CD4-positive, alpha-beta T cell treated with Interleukin-6 for 4 hours (primary cell): Measurements from ENCODE around the gene SGTA.
A peak's percentile ranks its signal among the peaks of the same experiment; 100 is the strongest.
"Not testable (repeated sequence)": the region's sequence is repeated elsewhere in the genome, so short reads cannot be mapped to it uniquely, and the experiment has no call there.

ENCODE experiments used
- DNase-seq: peaks from one replicate; pipeline ENCODE4 v3.0.0-alpha.2; 2020; ENCODE audit warnings: mixed read lengths

Gene SGTA, protein sequence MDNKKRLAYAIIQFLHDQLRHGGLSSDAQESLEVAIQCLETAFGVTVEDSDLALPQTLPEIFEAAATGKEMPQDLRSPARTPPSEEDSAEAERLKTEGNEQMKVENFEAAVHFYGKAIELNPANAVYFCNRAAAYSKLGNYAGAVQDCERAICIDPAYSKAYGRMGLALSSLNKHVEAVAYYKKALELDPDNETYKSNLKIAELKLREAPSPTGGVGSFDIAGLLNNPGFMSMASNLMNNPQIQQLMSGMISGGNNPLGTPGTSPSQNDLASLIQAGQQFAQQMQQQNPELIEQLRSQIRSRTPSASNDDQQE

DNA sequence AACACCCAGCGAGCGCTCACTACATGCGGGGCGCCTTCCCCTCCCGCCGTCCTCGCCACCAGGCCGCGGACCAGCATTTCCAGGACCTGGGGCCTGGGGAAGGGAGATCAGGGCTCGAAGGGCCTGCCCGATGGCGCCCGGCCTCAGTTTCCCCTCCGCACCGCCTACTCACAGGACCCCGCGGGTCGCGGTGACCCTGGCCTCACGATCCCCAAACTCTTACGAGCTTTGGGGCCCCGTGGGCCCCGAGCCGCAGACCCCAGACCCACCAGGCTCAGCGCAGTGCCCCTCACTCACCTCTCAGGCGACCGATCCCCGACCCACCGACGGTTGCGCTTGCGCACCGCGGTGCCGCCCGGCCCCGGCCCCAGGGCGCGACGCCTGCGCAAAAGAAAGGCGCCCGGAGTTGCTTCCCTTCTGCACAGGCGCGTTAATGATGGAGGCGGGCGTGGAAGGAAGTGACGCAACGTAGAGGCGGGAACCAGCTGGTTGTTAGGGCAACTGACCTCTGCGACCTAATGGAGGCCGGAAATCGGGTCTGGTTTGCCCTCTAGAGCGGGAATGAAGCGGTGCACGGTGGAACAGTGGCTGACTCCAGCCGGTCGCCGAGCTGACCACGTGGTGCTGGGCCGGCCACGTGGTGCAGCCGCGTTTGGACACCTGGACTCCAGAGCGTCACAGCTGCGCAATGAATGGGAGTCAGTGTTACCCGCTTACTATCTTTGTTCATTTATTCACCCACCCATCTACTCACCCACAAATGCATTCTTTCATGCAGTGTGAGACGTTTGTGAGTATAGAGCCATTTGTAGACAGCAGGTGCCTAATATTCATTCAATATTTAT lies at the start of gene SGTA:
Gene SGTA (minus strand): TSS at position 338 of the 845 bp plus-strand sequence. CDS start 14,205 bp downstream, outside the sequence.
- DNase-seq: peak; percentile 96

DNA sequence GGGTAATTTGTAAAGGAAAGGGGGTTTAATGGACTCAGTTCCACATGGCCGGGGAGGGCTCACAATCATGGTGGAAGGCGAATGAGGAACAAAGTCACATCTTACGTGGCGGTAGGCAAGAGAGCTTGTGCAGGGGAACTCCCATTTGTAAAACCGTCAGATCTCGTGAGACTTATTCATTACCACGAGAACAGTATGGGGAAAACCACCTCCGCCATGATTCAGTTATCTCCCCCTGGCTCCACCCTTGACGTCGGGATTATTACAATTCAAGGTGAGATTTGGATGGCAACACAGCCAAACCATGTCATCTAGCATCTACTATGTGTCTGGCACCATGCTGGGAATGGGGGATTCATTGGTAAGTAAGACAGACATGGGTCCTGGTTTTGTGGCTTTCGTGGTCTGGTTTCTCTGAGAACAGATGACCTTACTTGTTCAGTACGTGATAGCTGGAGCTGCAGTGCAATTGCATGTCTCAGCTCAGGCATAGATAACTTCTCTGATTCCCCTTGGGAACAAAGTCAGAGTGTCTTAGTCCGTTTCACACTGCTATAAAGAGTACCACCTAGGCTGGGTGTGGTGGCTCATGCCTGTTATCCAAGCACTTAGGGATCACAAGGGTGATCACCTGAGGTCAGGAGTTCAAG lies 44.9 kb upstream of the SGTA start:
- no peak for DNase-seq

DNA sequence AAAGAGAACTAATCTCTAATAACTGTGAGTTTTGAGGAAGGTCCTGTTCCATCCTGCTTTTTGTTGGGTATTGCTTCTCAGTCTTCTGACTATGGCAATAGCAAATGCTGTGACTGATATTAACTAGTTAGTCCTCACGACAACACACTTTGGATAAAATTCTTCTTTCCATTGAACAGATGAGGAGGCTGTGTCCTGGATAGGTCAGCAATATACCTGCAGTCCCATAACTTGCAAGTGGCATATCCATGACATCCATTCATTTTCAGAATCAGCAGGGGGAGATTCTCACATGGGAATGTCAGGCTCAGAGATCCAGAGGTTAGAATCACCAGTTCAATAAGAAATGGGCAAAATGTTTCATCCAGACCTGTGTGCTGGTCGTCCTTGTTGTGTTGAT lies 43.9 kb upstream of the SGTA start:
- no peak for DNase-seq

DNA sequence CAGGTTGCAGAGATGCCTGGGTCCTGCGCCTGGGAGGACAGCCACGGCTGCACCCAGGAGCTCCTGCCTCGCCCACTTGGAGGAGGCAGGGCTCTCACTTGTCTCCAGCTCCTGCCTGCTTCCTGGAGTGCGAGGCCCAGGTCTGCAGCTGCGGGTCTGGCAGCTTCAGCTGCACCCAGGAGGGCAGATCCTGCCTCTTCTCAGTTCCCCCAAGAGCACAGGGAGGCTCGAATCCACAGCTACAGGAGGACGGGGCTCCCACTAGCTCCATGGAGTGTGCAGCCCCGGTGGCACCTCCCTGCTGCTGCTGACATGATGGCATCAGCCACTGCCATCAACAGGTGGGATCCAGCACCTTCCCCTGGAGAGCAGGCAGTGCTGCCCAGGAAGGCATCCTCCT lies 41.1 kb upstream of the SGTA start:
- DNase-seq: no peak

DNA sequence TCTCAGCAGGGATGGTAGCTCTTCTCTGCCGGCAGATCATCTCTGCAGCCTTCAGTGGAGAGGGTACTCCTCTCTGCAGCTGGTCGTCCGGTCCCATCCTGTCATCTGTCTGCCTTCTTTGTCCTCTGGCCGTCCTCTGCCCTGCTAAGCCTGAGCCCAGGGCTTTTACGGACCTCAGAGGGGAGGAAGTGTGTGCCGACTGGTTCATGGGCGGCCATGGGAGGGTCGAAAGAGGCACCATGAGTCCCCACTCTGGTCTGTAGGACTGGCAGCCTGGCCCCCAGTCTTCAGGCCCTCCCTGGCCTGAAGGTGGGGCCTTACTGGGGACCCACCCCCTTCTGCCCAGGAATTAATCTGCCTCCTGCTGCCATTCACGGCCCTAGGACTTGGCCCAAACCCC lies 40.6 kb upstream of the SGTA start:
- no peak for DNase-seq

DNA sequence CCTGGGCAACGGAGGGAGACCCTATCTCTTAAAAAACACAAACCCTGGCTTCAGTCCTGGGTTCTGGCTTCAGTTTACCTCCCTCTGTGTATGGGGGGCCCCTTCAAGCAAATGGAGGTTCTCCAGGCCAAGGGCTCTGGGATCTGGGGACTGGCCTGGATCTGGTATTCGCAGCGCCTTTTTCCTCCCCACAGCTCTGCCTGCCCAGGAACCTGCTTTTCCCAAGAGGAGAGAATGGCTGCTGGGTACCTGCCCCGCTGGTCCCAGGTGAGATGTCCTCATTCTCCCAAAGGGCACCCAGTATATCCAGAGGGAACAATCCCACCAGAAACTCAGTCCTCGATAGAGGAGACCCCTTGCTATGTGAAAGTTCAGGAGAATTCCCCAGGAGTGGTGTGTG lies 39.8 kb upstream of the SGTA start:
- DNase-seq: no peak

DNA sequence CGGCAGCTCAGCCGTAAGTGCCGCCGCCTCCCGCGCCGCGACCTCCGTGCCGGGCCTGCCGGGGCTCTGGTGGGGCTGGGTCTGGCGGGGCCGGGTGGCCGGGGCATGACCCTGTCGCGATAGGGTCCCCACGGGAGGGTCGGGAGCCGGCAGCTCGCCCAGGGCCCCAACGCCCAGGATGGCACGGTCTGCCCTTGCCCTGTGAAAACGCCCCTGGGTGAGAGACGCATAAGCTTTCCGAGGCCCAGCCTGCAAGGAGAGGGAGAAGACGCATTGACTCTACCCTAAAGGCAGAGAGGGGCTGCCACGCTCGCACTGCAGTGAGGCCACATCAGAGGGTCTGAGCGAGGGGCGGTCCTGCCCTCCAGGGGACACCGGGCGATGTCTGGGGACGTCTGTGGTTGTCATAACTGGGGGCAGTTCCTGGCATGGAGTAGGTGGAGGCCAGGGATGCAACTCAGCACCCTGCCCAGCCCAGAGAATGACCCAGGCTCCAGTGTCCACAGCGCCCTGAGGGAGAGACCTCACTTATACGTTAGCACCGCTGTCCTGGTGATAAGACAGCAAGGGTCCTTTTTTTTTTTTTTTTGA lies 37.1 kb upstream of the SGTA start:
- DNase-seq: peak; percentile 16

DNA sequence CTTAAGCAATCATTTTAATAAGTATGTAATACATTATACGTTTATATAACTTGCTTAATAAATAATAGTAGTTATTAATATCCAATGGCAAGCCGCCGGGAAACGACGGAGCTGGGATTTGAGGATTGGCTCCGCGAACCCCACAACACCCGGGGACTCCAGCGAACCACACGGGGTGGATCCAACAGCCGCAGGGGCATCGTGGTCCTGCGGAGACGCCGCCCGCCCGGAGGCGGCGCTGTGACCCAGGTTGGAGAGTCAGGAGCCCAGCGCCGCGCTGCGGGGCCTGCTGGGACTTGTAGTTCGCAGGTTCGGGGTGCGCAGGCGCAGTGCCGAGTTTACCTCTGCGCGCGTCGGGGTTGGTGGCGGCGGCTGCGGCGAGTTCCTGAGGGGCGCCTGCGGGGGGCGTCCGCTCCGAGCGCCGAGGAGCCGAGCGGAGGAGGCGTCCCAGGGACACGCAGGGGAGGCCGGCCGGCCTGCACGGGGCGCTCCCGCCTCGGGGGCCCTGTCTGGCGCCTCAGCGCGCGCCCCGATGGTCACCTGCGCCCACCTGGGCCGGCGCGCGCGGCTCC lies 36.6 kb upstream of the SGTA start, which contains the start of gene ZNF554:
Gene ZNF554 (plus strand): TSS at position 329 of the 572 bp plus-strand sequence. CDS start 204 bp downstream, at position 533.
- DNase-seq: peak; percentile 100

DNA sequence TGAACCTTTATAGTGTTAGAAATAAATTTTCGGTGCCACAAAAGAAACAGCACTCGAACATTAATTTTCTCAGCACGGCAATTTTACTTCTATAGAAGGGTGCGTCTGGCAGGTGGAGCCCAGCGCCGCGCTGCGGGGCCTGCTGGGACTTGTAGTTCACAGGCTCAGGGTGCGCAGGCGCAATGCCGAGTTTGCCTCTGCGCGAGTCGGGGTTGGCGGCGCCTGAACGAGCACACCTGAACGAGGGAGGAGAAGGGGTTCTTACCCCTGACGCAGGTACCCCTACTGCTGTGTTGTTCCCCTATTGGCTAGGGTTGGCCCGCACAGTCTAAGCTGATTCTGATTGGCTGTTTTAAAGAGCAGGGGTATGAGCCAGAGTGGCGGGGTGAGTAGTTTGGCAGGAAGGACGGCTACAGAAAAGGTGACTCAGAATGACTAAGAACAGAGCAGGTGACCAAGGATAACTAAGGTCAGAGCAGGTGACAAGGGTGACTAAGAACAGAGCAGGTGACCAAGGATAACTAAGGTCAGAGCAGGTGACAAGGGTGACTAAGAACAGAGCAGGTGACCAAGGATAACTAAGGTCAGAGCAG lies 34.3 kb upstream of the SGTA start:
- DNase-seq: not testable (repeated sequence)

DNA sequence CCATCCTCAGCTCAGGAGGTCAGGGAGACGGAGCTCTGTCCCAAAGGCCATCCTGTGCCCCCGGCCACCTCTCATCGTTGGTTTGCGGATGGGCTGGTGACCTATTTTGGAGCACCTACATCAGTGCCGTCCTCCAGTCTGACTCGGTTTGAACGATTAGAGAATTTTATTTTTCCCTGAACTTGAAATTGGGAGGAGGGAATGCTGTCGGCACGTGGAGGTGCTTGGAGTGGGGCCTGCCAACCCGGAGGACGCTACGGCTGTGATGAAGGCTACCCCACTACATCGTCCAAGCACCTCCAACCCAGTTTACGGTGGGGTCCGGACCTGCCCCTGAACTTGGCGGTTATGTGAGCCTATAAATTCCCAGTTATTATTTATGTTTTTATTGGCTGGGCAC lies 33.6 kb upstream of the SGTA start:
- no peak for DNase-seq

DNA sequence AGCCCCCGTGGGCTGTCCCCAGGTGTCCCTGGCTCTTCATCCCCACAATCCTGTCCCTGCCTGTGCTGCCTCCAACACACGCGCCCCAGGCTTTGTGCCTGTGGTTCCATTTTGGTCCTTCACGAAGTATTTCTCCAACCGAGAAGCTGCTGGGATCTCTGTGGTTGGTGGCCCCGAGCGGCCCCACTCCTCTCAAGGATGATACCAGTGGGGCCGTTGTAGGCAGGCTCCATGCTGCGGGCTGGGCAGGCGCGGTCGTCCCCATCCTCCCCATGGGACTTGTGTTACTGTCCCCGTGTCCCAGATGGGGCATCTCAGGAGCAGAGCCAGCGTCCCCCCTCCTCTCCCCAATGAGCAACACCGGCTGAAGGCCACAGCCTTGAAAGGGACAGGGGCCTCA lies 32.9 kb upstream of the SGTA start:
- no peak for DNase-seq

DNA sequence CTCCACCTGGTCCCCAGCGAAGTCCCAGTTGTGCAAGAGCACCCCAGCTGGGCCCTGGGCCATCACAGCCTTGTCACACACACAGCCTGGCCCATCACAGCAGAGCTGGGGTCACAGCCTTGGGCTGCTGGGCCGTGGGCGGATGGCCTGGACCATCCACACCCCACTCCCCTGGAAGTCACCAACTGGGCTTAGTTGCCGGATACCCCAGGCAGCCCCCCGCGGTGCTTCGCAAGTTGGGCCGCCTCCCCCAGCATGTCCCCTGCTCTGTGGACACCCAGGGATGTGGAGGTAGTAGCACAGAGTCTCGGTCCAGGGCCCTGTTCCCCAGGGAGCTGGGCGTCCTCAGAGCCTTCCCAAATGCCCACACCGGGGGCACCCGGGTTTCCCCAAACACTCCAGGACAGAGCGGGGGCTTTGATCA lies 32.1 kb upstream of the SGTA start:
- no peak for DNase-seq

DNA sequence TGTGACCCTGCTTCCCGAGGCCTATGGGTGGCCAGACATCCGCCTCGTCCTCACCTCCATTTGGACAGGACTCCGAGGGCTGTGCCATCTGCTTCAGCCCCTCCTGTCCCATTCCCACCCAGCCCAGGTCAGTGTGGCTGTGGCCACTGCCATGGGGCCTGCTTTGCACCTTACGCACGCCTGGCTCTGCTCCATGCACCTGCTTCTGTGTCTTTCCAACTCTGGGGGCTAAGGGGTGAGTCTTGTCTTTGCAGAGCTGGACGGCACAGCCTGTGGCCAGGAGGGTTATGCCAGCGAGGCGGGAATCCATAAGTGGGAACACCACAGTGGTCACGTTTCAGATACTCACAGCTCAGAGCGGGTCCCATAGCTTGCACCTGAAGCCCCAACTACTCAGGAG lies 31.4 kb upstream of the SGTA start:
- no peak for DNase-seq

DNA sequence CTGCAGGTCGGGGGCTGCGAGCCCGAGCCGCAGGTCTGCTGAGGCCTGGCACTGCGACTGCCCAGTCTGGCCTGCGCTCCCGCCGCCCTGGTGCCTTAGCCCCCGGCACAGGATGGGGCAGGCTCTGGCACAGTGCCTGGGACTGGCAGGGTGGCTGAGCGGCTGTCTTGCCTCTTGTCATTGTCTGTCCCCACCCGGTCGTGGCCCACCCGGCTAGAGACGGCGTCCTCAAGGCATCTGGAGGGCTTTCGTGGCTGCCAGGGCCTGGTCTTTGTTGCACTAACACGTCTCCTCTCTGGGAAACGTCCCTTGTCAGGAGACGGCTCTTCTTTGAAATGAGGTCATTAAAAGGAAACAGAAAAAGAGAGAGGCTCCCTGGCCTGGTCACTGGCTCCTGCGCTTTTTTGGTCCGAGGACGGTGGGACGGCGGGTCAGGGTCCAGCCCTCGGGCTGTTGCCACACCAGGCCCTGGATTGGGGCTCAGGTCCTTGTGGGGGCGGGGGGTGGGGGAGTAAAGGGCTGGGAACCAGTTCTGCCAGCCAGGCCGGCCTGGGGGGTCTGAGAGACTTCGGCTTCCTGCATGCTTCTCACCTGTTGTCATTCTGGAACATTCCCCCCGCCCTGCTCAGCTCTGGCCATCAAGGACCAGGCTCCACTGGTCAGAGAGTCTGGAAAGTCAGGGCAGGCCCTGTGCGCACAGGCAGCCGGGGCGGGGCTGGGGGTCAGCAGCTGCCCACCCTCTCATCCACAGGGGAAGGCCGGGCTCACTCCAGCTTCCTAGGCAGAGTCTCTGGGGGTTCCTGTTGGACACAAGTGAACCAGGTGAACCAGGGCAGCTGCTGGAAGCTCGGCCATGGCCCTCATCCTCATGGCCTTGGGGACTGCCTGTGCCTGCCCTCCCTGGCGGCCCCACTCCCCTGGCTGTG lies 30.4 kb upstream of the SGTA start:
- DNase-seq: no peak

DNA sequence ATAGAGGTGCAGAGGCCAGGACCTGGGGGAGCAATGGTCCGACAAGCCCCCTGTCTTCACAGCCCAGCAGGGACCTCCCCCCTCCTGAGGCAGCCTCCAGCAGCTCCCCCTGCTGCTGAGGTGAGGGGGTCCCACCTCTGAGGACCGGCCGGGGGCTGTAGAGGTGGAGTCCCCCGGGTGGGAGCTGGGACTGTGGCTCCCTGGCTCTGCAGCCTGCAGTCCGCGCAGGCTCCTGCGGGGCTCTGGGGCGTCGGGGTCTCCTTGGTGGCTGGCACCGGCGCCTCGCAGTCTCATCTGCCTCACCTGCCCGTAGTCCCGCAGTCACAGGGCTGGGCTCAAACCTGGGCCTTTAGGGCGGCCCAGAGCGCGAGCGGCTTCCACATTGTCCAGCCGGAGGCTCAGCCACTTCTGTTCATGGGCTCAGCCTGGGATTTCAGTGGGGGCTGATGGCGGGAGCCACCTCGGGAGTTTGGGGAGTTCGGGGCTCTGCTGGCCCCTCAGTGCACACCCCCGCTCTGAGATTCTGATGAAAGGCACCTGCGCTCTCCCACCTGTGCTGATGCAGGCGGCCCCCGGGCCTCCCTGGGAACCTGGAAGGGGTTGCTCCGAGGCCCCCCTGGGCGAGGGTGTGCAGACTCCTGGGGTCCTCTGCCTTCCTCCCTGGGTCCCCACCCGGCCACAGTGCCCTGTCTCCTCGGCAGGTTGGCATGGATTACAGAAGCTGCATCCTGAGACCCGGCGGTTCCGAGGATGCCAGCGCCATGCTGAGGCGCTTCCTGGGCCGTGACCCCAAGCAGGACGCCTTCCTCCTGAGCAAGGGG lies 29.6 kb upstream of the SGTA start:
- DNase-seq: no peak

DNA sequence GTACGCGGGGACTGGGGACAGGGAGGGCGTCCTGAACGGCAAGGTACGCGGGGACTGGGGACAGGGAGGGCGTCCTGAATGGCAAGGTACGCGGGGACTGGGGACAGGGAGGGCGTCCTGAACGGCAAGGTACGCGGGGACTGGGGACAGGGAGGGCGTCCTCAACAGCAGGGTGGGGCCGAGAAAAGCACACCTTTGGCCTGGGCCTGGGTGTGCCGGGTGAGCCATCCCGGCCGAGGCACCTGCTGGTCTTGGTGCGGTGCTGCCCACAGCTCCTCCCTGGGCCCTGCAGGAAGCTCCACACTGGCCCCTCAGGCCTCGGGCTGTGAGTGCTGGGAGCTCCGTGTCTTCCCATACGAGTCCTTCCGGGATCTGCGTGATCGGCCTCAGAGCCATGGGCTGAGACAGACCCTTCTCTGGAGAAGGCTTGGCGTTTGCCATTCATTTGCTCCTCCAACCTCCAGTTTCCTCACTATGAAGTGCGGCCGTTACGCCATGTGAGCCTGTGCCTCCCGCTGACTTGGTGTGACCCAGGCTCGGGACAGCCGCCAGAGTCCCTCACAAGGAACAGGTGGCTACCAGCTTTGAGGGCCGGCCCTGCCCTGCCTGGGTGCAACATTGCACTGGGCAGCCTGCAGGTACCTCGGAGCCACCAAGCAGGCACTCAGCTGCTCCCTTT lies 28.8 kb upstream of the SGTA start:
- DNase-seq: no peak

DNA sequence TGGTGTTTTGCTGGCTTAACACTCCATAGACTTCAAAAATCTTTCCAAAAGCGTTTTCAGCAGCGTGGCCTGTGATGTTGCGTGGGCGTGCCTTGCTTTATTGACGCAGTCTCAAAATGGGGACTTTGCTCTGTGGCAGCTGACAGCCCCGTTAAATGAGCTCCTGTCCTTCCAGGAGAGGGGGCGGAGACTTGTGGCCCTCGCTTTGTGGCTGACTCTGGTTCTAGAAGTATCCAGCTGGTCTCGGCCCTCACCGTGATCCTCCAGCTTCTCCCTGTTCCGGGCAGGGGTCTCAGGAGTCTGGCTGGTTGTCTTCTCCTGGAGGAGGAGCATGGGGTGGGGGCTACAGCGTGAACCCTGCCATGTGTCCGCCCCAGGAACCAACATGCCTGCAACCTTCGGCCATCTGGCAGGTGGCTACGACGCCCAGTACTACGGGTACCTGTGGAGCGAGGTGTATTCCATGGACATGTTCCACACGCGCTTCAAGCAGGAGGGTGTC lies 28.2 kb upstream of the SGTA start:
- no peak for DNase-seq

DNA sequence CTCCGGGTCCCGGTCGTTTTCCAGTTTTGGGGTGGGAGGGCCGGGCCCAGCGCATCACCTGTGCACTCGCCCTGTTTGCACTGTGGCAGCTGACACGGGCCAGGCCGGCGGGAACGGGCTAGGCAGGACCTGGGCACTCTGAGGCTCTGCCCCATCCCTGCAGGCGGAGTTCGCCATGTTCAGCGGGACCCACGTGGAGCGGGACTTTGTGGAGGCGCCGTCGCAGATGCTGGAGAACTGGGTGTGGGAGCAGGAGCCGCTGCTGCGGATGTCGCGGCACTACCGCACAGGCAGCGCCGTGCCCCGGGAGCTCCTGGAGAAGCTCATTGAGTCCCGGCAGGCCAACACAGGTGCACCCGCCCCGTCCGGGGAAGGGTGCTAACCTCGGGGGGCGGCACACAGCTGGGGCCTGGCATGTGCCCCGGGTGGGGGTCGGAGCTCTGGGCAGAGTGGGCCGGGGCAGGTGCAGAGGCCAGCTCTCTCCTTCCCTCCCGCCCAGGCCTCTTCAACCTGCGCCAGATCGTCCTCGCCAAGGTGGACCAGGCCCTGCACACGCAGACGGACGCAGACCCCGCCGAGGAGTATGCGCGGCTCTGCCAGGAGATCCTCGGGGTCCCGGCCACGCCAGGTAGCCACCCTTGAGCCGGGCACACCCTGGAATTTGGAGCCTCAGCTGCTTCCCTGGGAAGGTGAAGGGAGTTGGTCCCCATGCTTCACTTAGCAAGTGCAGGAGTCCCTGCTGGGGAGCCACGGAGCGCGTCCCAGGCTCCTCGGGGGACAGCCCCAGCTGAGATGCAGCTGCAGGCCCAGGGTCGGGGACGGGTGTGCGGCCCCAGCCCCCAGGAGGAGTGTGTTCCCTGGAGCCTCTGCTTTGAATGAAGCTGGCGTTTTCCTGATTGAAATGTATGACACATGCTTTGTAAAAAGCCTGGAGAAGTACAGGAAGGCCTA lies 27.3 kb upstream of the SGTA start:
- no peak for DNase-seq
